Measurements from ENCODE around the gene NT5DC4.
"Not testable (repeated sequence)": the region's sequence is repeated elsewhere in the genome, so short reads cannot be mapped to it uniquely, and the experiment has no call there.

NT5DC4 gene

DNA sequence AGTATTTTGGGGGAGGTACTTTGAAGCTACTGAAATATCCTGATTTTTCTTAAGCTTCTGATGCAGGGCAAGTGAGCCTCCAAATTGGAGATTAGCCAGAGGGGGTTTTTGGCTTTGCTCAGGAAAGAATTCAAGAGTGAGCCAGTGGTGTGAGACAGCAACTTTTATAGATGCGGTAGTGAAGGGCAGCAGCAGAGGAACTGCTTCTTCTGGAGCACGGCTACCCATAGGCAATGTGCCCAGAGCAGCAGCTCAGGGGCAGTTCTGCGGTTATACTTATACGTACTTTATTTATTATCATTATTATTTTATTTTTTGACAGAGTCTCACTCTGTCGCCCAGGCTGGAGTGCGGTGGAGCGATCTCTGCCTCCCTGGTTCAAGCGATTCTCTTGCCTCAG lies 19.8 kb upstream of the NT5DC4 start:
- no peak for DNase-seq

DNA sequence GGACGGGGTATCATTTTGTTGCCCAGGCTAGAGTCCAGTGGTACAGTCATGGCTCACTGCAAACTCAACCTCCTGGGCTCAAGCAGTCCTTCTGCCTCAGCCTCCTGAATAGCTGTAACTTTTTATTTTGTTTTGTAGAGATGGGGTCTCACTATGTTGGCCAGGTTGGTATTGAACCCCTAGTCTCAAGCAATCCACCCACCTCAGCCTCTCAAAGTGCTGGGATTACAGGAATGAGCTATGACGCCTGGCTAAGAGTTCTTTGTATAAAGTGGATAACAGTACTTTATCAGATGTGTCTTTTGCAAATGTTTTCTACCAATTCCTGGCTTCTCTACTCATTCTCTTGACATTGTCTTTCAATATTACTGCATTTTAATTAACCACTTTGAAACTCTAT lies 17.1 kb upstream of the NT5DC4 start:
- DNase-seq: no peak

DNA sequence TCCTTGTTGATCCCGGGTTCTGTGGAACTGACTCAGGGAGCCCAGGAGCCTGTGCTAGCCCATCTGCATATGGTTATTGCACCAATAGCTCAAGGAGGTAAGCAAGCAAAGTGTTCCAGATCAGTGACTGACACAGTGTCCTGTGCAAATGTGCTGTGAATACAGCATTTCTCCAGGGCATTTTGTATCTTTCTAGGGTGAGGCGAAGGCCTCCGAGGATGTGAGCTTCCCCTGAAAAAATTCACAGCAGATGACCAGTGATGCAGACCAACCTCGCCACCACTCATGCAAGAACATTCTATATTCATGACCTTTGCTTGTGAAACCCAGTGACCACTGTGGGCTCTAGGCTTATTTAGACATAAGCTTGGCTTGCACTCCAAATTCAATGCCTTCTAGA lies 15.2 kb upstream of the NT5DC4 start:
- DNase-seq: peak; percentile 45

- peak; percentile 98 for DNase-seq
These were observed 14.6 kb upstream of the NT5DC4 start for GRCh38 chr2:112706170-112706664.

GRCh38 chr2:112706947-112707346 lies 13.9 kb upstream of the NT5DC4 start:
- DNase-seq: not testable (repeated sequence)

DNA sequence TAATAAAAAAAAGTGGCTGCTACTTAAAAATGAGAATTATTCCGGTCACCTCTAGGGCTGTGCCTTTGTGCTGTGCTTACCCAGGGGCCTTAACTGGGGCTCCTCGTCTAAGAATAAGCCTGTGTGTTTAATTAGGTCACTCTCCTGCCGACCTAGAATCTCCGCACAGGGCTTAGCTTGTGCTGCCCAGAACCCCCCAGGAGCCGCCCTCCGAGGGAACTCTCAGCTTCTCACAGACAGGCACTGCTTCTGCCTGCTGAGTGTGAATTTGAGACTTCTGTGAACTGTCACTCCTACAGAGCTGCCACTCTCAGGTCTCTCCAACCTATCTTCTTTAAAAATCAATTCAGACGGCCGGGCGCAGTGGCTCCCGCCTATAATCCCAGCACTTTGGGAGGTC lies 11.9 kb upstream of the NT5DC4 start:
- DNase-seq: no peak

DNA sequence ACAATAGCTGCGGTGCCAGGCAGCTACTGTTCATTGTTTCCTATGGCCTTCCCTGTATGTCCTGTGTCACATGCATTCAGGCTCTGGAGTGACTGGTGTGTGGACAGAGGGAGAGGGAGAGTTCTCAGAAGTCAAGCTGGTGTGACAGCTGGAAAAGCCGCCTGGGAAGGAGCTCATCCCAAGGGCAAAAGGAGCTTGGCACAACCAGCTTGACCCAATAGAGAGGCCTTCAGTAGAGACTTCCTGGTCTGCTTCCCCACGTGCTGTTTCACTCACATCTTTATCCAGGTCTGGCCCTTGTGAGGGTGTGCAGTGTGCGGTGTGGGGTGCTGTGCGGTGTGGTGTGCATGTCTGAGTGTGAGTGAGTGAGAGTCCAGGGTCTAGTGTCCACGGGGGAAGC lies 11.1 kb upstream of the NT5DC4 start:
- no peak for DNase-seq

GRCh38 chr2:112710956-112711750 lies 9.7 kb upstream of the NT5DC4 start:
- no peak for DNase-seq

DNA sequence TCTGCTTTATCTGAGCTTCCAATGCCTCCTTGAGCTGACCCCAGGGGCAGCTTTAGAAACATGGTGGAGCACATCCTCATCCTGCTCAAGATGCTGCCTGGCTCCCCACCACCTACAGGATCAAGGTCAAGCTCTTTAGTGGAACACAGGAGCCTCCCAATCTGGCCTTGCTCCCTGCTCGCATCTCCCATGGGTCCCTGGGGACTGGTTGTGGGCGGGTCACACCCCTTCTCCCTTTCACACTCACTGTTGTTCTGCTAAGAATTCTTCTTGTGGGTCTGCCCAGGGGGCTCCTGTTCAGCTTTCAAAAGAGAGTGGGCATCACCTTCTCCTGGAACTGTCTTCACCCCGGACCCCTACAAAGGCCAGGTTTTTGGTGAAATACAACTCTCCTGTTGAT lies 8.4 kb upstream of the NT5DC4 start:
- DNase-seq: no peak

- DNase-seq: no peak
These were observed 7.8 kb upstream of the NT5DC4 start for GRCh38 chr2:112712903-112713584.

DNA sequence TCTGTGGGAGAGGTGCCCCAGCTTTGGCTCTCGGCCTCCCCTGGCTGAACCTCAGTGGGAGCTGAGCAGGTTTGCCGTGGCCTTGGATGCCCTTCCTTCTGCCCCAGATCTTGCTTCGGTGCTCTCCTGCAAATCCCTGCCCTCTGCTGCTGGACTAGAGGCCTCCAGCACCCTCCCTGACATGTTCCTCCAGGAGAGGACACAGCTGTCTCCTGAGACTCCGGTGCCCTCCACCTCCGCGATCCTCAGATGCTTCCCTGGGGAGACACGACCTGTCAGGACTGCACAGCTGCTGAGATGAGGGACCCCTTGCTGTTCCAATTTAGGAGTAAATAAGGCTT lies 7.3 kb upstream of the NT5DC4 start:
- DNase-seq: no peak

DNA sequence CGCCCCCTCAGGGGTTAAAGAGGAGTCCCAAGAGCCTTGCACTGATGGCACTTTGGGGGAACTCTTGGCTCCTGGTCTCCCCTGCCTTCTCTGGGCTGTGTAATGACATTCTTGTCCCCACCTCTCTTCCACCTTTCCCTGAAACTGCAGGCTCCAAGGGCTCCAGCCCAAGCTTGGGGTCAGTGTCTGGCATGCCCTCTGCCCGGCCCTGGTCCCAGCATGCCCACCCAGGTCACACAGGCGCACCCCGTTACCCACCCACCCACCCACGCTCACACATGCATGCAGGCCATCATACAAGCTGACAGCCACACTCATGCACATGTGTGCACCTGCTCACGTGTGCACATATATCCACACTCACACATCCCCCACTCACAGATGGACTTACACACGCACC lies 6.9 kb upstream of the NT5DC4 start:
- no peak for DNase-seq

GRCh38 chr2:112714331-112714730 lies 6.5 kb upstream of the NT5DC4 start:
- no peak for DNase-seq

DNA sequence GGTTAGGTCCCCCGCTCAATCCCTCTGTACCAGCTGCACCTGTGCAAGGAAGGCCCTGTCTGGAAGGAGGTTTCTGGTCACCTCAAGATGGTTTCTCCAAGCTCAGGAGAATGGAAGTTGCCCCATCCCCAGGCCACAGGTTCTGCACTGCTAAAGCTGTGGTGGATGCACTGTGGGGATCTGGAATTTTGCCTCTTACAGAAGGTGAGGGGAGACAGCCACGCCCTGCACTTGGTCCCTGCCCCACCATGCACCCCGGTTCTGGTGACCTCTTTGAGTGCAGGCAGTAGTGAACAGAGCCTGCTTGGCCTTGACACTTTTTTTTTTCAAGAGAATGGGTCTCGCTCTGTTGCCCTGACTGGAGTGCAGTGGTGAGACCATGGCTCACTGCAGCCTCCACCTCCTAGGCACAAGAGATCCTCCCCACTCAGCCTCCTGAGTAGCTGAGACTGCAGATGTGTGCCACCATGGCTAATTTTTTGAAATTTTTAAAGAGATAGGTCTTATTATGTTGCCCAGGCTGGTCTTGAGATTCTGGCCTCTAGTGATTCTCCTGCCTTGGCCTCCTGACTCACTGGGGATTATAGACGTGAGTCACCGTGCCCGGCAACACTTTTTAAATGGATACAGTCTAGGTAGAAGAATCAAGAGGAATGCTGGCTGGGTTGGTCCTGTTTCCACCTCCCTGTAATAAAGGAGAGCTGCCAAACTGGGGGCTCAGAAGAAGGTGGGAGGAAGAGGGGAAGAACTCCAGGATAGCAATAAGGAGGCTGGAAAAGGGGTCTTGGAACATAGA lies 5.8 kb upstream of the NT5DC4 start:
- DNase-seq: peak; percentile 86

DNA sequence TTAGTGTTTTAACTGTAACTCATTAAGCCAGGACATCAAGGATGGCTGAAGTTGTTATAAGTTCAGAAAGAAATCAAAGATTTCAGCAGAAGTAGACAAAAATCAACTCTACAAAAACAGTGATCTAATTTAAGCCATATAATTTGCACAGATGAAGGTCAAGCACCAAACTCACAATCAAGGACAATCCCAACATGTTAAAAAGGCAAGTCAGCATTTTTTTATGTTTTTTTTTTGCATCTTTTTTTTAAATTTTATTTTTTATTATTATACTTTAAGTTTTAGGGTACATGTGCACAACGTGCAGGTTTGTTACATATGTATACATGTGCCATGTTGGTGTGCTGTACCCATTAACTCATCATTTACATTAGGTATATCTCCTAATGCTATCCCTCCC lies 4.7 kb upstream of the NT5DC4 start:
- DNase-seq: not testable (repeated sequence)

- not testable (repeated sequence) for DNase-seq
These were observed 3.9 kb upstream of the NT5DC4 start for GRCh38 chr2:112716826-112717352.

- DNase-seq: no peak
These were observed 1.9 kb upstream of the NT5DC4 start for GRCh38 chr2:112718863-112719370.

GRCh38 chr2:112721819-112722522 lies 1.2 kb downstream of the NT5DC4 start:
- DNase-seq: no peak

GRCh38 chr2:112722816-112723546 lies 2.2 kb downstream of the NT5DC4 start:
- no peak for DNase-seq

GRCh38 chr2:112723547-112723940 lies 2.7 kb downstream of the NT5DC4 start:
- no peak for DNase-seq

- DNase-seq: no peak
These were observed 3.2 kb downstream of the NT5DC4 start for GRCh38 chr2:112723995-112724394.

Measured in NCI-H226 (cell line).